Kidney (tissue), 14 donors: ENCODE data around the gene FUT9. TPM values are rescaled to one million over a fixed set of nuclear protein-coding genes. Genes with fewer than 3 reads are reported as not detected.

Experiments used
- DNase-seq, 5 donors: peaks; one replicate each; pipeline ENCODE4 v3.0.0-alpha.2; 2013 to 2020
- FAIRE-seq: peaks from 2 replicates; lab custom pipeline; 2012; peaks lifted over from hg19 to GRCh38; lab: Jason Lieb, UNC
- H3K27ac ChIP-seq, 2 donors: one replicate each; pipeline ENCODE4 v1.7.0; 2013; ENCODE audit warnings: low read depth in 2 of 2, low read length in 2 of 2, inconsistent platforms in 1 of 2
- H3K27me3 ChIP-seq: one replicate; pipeline ENCODE4 v1.7.1; 2013; ENCODE audit warnings: low read length, inconsistent platforms; ENCODE audit not compliant: control insufficient read depth, insufficient read depth
- H3K36me3 ChIP-seq, 3 donors: one replicate each; pipeline versions ENCODE4 v1.7.0 to v1.7.1; 2013; ENCODE audit warnings: low read length in 3 of 3, control low read depth in 1 of 3, inconsistent platforms in 1 of 3; ENCODE audit not compliant: insufficient read depth in 3 of 3, control insufficient read depth in 2 of 3
- H3K4me1 ChIP-seq, 3 donors: one replicate each; pipeline versions ENCODE4 v1.7.0 to v1.7.1; 2013; ENCODE audit warnings: low read length in 3 of 3, inconsistent platforms in 1 of 3, low read depth in 1 of 3; ENCODE audit not compliant: control insufficient read depth in 2 of 3, insufficient read depth in 2 of 3
- H3K4me3 ChIP-seq, 3 donors: one replicate each; pipeline versions ENCODE4 v1.7.0 to v1.8.1; 2013; ENCODE audit warnings: low read length in 3 of 3, control low read depth in 1 of 3, inconsistent platforms in 1 of 3
- H3K9ac ChIP-seq, 3 donors: one replicate each; pipeline versions ENCODE4 v1.7.0 to v1.7.1; 2013; ENCODE audit warnings: low read length in 3 of 3, control low read depth in 1 of 3, inconsistent platforms in 1 of 3
- H3K9me3 ChIP-seq, 3 donors: one replicate each; pipeline versions ENCODE4 v1.7.0 to v1.7.1; 2013; ENCODE audit warnings: low read length in 3 of 3, control low read depth in 1 of 3, inconsistent platforms in 1 of 3; ENCODE audit not compliant: control insufficient read depth in 2 of 3, insufficient read depth in 1 of 3
- intact Hi-C: fragments of 100-400 bp; cut with DNase I; formaldehyde crosslinking; loops from one replicate; pipeline ENCODE4 v1.11.1; 2022
- polyA plus RNA-seq: library from polyadenylated mRNA; stranded (reverse); fragments of 350-450 nt; fragmentation: Illumina TruSeq; extraction: RNeasy Lipid Tissue Mini Kit (QIAGEN cat#74804); gene quantifications from one replicate; pipeline ENCODE4 v1.2.3, GENCODE V29; 2014; ENCODE audit warnings: low read depth, low replicate concordance; ENCODE audit not compliant: insufficient read depth
- total RNA-seq: library from RNA; stranded (reverse); fragmentation: NEBNext Ultra II Directional; extraction: Animal tissue kit (Norgen Biotek cat#: 25700); gene quantifications from one replicate; pipeline ENCODE4 v1.2.1, GENCODE V29; 2021
- TF ChIP-seq, protein P1 (sequence below): IDR thresholded peaks from 3 replicates; pipeline ENCODE4 v1.5.1; 2012; ENCODE audit warnings: mild to moderate bottlenecking, moderate library complexity, borderline replicate concordance; ENCODE audit not compliant: insufficient read depth; ENCODE audit errors: extremely low read depth
- donor health status: control.
- donor health status: control.
- donor health status: control.
- donor health status: control.
- donor health status: control.
- donor health status: DM: yes; HTN: yes; CAD: no.
- donor health status: Normal renal cell carcinoma (clear cell type).

The FUT9 gene
- total and polyA plus RNA-seq, 2 donors from 2014 or later, result 0.06 to 0.13 TPM

DNA sequence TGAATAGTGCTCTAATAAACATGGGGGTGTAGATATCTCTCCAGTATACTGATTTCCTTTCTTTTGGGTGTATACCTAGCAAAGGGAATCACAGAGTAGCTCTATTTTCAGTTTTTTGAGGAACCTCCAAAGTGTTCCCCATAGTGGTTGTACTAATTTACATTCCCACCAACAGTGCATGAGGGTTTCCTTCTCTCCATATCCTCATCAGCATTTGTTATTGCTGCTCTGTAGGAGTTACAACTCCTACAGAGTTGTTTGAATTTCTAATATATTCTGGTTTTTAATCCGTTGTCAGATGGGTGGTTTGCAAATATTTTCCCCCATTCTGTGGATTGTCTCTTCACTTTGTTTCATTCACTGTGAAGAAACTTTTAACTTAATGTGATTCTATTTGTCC lies 207.9 kb downstream of the FUT9 start:
- DNase-seq (no peak), FAIRE-seq (no peak)
- no peak overlapping the region for H3K9ac ChIP-seq
- H3K9me3 ChIP-seq, result no peaks in the 10 kb centered on the region
- no peak overlapping the region for H3K4me3 ChIP-seq
- no peaks in the 10 kb centered on the region for H3K36me3 ChIP-seq
- no peaks in the 10 kb centered on the region for H3K4me1 ChIP-seq
- no peak overlapping the region for H3K27ac ChIP-seq
- TF ChIP-seq, protein P1, sequence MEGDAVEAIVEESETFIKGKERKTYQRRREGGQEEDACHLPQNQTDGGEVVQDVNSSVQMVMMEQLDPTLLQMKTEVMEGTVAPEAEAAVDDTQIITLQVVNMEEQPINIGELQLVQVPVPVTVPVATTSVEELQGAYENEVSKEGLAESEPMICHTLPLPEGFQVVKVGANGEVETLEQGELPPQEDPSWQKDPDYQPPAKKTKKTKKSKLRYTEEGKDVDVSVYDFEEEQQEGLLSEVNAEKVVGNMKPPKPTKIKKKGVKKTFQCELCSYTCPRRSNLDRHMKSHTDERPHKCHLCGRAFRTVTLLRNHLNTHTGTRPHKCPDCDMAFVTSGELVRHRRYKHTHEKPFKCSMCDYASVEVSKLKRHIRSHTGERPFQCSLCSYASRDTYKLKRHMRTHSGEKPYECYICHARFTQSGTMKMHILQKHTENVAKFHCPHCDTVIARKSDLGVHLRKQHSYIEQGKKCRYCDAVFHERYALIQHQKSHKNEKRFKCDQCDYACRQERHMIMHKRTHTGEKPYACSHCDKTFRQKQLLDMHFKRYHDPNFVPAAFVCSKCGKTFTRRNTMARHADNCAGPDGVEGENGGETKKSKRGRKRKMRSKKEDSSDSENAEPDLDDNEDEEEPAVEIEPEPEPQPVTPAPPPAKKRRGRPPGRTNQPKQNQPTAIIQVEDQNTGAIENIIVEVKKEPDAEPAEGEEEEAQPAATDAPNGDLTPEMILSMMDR, result no peak
- intact Hi-C loops, result no loop called here
- H3K27me3 ChIP-seq, result no peaks in the 10 kb centered on the region

DNA sequence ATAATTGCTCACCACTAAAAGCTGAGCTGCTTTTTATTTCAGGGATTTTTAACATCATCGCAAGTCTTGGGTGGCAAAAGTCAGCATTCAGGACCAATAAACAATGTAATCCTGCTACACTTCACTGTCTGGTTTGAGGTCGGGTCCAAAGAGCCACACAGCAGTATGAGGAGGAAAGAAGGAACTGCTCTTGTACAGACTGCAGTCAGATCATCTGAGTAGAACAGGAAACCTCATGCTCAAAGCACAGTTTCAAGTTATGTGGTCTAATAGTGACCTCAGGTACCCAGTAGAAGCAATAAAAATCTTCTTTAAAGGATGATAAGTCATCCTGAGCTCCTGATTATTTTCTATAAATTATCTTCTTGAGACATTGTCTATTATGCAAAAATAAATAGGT lies 211.4 kb downstream of the FUT9 start:
- FAIRE-seq, result no peak

DNA sequence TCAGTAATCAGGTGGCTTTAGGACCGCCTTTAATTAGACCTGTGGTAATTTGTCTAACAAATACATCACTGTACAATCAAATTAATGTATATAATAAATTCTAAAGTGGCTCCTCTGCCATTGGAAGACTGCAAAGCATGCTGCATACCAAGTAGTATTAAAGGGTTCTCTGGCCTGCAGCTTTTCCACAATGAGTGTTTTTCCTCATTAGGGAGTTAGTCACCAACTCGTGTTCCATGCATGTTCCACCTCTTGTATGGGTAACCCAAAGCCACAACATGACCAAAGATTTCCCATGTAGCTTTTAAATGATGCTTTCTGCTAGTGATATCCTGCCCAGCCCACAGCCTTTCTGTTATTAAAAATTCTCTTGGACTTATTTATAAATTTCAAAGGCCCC lies 218.7 kb downstream of the FUT9 start:
- TF ChIP-seq, protein P1, result no peak
- Histone ChIP-seq H3K9ac (no peak overlapping the region), H3K36me3 (no peaks in the 10 kb centered on the region), H3K27me3 (no peaks in the 10 kb centered on the region), H3K4me3 (no peak overlapping the region), H3K9me3 (no peaks in the 10 kb centered on the region), H3K4me1 (no peaks in the 10 kb centered on the region), H3K27ac (no peak overlapping the region)
- intact Hi-C loops, result no loop called here
- no peak for DNase-seq
- no peak for FAIRE-seq

More for the DNA sequence above, 211.4 kb downstream of the FUT9 start:
- Histone ChIP-seq H3K36me3 (no peaks in the 10 kb centered on the region), H3K27me3 (no peaks in the 10 kb centered on the region), H3K27ac (no peak overlapping the region), H3K4me3 (no peak overlapping the region), H3K9me3 (no peaks in the 10 kb centered on the region), H3K9ac (no peak overlapping the region), H3K4me1 (no peaks in the 10 kb centered on the region)
- intact Hi-C loops, result no loop called here
- TF ChIP-seq, protein P1, result no peak
- DNase-seq, result no peak

DNA sequence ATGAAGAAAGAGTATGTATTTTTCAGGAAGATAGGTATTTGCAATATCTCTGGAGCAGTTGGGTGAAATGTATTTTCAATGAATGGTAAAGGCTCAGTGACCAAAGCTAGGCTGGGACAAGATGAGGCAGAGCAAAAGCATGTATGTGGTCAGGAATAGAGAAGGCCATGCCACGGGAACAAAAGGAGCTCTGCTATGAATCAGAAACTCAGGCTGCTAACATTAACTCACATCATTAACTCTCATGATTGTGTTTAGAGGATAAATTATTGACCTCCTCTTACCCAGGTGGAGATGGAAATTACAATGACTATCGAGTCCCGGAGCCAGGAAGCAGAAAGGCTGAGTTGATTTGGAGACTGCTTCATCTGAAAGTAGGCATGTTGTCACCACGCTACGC lies 220.2 kb downstream of the FUT9 start:
- H3K27me3 ChIP-seq, result no peaks in the 10 kb centered on the region
- no peaks in the 10 kb centered on the region for H3K4me1 ChIP-seq
- H3K9ac ChIP-seq, result no peak overlapping the region
- TF ChIP-seq, protein P1, result no peak
- H3K36me3 ChIP-seq, result no peaks in the 10 kb centered on the region
- no peak overlapping the region for H3K27ac ChIP-seq
- no peak overlapping the region for H3K4me3 ChIP-seq
- DNase-seq (peak in 1 of 5 donors; percentile 2), FAIRE-seq (no peak)
- H3K9me3 ChIP-seq, result no peaks in the 10 kb centered on the region
- intact Hi-C loops, result no loop called here
